ENCODE results near the gene SRRM5.

SRRM5 gene

GRCh38 chr19:43623889-43624670, 12.2 kb downstream of the SRRM5 start:
- peaks cover 13% of the 10 kb centered on the region; the same call in 1 of the 2 replicates for H3F3A ChIP-seq (ENCODE audit: insufficient read depth, low read length)
- H3K27ac ChIP-seq (ENCODE audit: low read length), result no peak overlapping the region
- peak overlapping the region; percentile 11; the same call in 1 of the 2 replicates for H3K4me2 ChIP-seq (ENCODE audit: low read depth, low read length)
- peaks cover 7% of the 10 kb centered on the region; the same call in 1 of the 2 replicates for H3K4me1 ChIP-seq (ENCODE audit: low read length)
- H3K9me3 ChIP-seq (replicated peaks; ENCODE audit: insufficient read depth, low read length), result no peaks in the 10 kb centered on the region
- no peaks in the 10 kb centered on the region for H3K36me3 ChIP-seq (replicated peaks; ENCODE audit: insufficient read depth, low read length)
- DNase-seq, result no peak
- no peak overlapping the region for H3K4me3 ChIP-seq (ENCODE audit: low read length)
- no peaks in the 10 kb centered on the region for H3K9me2 ChIP-seq (replicated peaks; ENCODE audit: insufficient read depth, low read length)
- H3K79me2 ChIP-seq (ENCODE audit: low read length), result peaks cover under 1% of the 10 kb centered on the region
- TF ChIP-seq EZH2phosphoT487 (IDR thresholded peaks at IDR 0.05; ENCODE audit: low read length), result no peak
- TF ChIP-seq CTCF (IDR thresholded peaks at IDR 0.05; ENCODE audit: low read length), result no peak
- TF ChIP-seq EZH2 (optimal IDR thresholded peaks at IDR 0.05; ENCODE audit: low read depth, low read length), result no peak
- no peaks in the 10 kb centered on the region for H4K20me1 ChIP-seq (ENCODE audit: insufficient read depth, low read length)
- no peak overlapping the region for H3K9ac ChIP-seq (ENCODE audit: low read length)
- no peak overlapping the region for H2AFZ ChIP-seq (ENCODE audit: low read length)
- peaks cover 14% of the 10 kb centered on the region for H3K27me3 ChIP-seq (replicated peaks; ENCODE audit: insufficient read depth, low read length)

- no peak overlapping the region for H2AFZ ChIP-seq (ENCODE audit: low read length)
- TF ChIP-seq CTCF (IDR thresholded peaks at IDR 0.05; ENCODE audit: low read length), result peak; percentile 38
- TF ChIP-seq EZH2 (optimal IDR thresholded peaks at IDR 0.05; ENCODE audit: low read depth, low read length), result no peak
Measured at GRCh38 chr19:43624933-43625332, 13.0 kb downstream of the SRRM5 start.

GRCh38 chr19:43625918-43626579, 14.2 kb downstream of the SRRM5 start:
- Histone ChIP-seq H4K20me1 (ENCODE audit: insufficient read depth, low read length) (no peaks in the 10 kb centered on the region), H2AFZ (ENCODE audit: low read length) (no peak overlapping the region), H3K4me3 (ENCODE audit: low read length) (no peak overlapping the region), H3K79me2 (ENCODE audit: low read length) (no peaks in the 10 kb centered on the region), H3K27ac (ENCODE audit: low read length) (no peak overlapping the region), H3K9me3 (replicated peaks; ENCODE audit: insufficient read depth, low read length) (no peaks in the 10 kb centered on the region), H3K36me3 (replicated peaks; ENCODE audit: insufficient read depth, low read length) (no peaks in the 10 kb centered on the region), H3K9ac (ENCODE audit: low read length) (no peak overlapping the region), H3F3A (ENCODE audit: insufficient read depth, low read length) (no peaks in the 10 kb centered on the region), H3K9me2 (replicated peaks; ENCODE audit: insufficient read depth, low read length) (no peaks in the 10 kb centered on the region), H3K4me1 (ENCODE audit: low read length) (no peaks in the 10 kb centered on the region), H3K27me3 (replicated peaks; ENCODE audit: insufficient read depth, low read length) (peaks cover 14% of the 10 kb centered on the region), H3K4me2 (ENCODE audit: low read depth, low read length) (no peak overlapping the region)
- no peak for TF ChIP-seq EZH2 (optimal IDR thresholded peaks at IDR 0.05; ENCODE audit: low read depth, low read length)
- no peak for TF ChIP-seq CTCF (IDR thresholded peaks at IDR 0.05; ENCODE audit: low read length)
- TF ChIP-seq EZH2phosphoT487 (IDR thresholded peaks at IDR 0.05; ENCODE audit: low read length), result no peak
- no peak for DNase-seq

More at GRCh38 chr19:43624933-43625332, 13.0 kb downstream of the SRRM5 start:
- Histone ChIP-seq H3K9ac (ENCODE audit: low read length) (no peak overlapping the region), H3K9me2 (replicated peaks; ENCODE audit: insufficient read depth, low read length) (no peaks in the 10 kb centered on the region), H3K36me3 (replicated peaks; ENCODE audit: insufficient read depth, low read length) (no peaks in the 10 kb centered on the region), H3K4me1 (ENCODE audit: low read length) (peaks cover 6% of the 10 kb centered on the region; the same call in 1 of the 2 replicates), H3K27ac (ENCODE audit: low read length) (no peak overlapping the region), H3K9me3 (replicated peaks; ENCODE audit: insufficient read depth, low read length) (no peaks in the 10 kb centered on the region), H3K27me3 (replicated peaks; ENCODE audit: insufficient read depth, low read length) (peaks cover 14% of the 10 kb centered on the region), H4K20me1 (ENCODE audit: insufficient read depth, low read length) (no peaks in the 10 kb centered on the region), H3K4me2 (ENCODE audit: low read depth, low read length) (peak overlapping the region; percentile 41; the same call in 1 of the 2 replicates), H3K4me3 (ENCODE audit: low read length) (0 out of 2 replicates have a peak overlapping the region, but pooled peaks have one; percentile 21), H3K79me2 (ENCODE audit: low read length) (no peaks in the 10 kb centered on the region), H3F3A (ENCODE audit: insufficient read depth, low read length) (peaks cover 5% of the 10 kb centered on the region; the same call in 1 of the 2 replicates)
- DNase-seq, result peak; percentile 78

Data from MM.1S (cell line).